Activated B cell treated with CpG ODN at 0.5 μM for 24 hours (primary cell): ENCODE measurements around the gene PGM1. TPM values are rescaled to one million over a fixed set of nuclear protein-coding genes. Genes with fewer than 3 reads are reported as not detected.

Source experiments
- ATAC-seq: fragments of 200-7000 bp; cut with Tn5 transposase; one replicate; pipeline ENCODE4 v1.10.0; 2021; ENCODE audit warnings: low read depth, mild to moderate bottlenecking, moderate library complexity
- CTCF ChIA-PET: fragments of 350-600 bp; sonication (Branson Sonifier 250); formaldehyde crosslinking; loops from one replicate; lab custom pipeline; 2021; ENCODE audit warnings: antibody characterized with exemption; lab: Charles Lee
- POLR2A ChIA-PET: fragments of 350-600 bp; sonication (Branson Sonifier 250); formaldehyde crosslinking; loops from one replicate; lab custom pipeline; 2021; ENCODE audit warnings: antibody characterized with exemption; lab: Charles Lee
- DNase-seq: peaks from one replicate; pipeline ENCODE4 v3.0.0; 2022
- H3K27ac Mint-ChIP-seq: one replicate; pipeline ENCODE4 v1.8.0; 2020; ENCODE audit warnings: mixed read lengths
- H3K27me3 Mint-ChIP-seq: one replicate; pipeline ENCODE4 v1.8.0; 2021; ENCODE audit warnings: mixed read lengths
- H3K36me3 Mint-ChIP-seq: one replicate; pipeline ENCODE4 v1.8.0; 2021; ENCODE audit warnings: low read depth, mixed read lengths
- H3K4me1 Mint-ChIP-seq: one replicate; pipeline ENCODE4 v1.8.0; 2021; ENCODE audit warnings: mixed read lengths
- H3K4me3 Mint-ChIP-seq: one replicate; pipeline ENCODE4 v1.8.0; 2020; ENCODE audit warnings: mild to moderate bottlenecking, mixed read lengths
- H3K9me3 Mint-ChIP-seq: one replicate; pipeline ENCODE4 v1.8.0; 2020; ENCODE audit warnings: mixed read lengths
- CTCF ChIP-seq: fragments of 200-600 bp; IDR thresholded peaks from one replicate; pipeline ENCODE4 v1.8.0; 2022; ENCODE audit warnings: antibody characterized with exemption, mild to moderate bottlenecking
- intact Hi-C: fragments of 100-400 bp; cut with micrococcal nuclease; formaldehyde crosslinking; loops from one replicate; pipeline ENCODE4 v1.15.1; 2024
- total RNA-seq: library from RNA; stranded (reverse); gene quantifications from 2 replicates; pipeline ENCODE4 v1.2.3, GENCODE V29; 2022

Gene PGM1
- total RNA-seq, 1 donor from 2014 or later: 20.8 TPM

GRCh38 chr1:63607322-63607721, 14.1 kb downstream of the PGM1 start:
- POLR2A ChIA-PET: no interaction called here
- ATAC-seq (no peak), DNase-seq (no peak)
- Mint-ChIP-seq H3K4me1 (no peaks in the 10 kb centered on the region), H3K9me3 (no peaks in the 10 kb centered on the region), H3K36me3 (no peaks in the 10 kb centered on the region), H3K4me3 (no peak overlapping the region), H3K27me3 (no peaks in the 10 kb centered on the region), H3K27ac (no peak overlapping the region)
- CTCF ChIA-PET: no interaction called here
- no peak for TF ChIP-seq CTCF
- intact Hi-C loops: no loop called here

- intact Hi-C loops: no loop called here
- Mint-ChIP-seq H3K4me3 (no peak overlapping the region), H3K9me3 (no peaks in the 10 kb centered on the region), H3K36me3 (no peaks in the 10 kb centered on the region), H3K27ac (no peak overlapping the region), H3K27me3 (no peaks in the 10 kb centered on the region), H3K4me1 (no peaks in the 10 kb centered on the region)
- CTCF ChIA-PET: no interaction called here
- DNase-seq (no peak), ATAC-seq (no peak)
- POLR2A ChIA-PET: no interaction called here
- no peak for TF ChIP-seq CTCF
Measured at GRCh38 chr1:63611231-63611630, 18.0 kb downstream of the PGM1 start.

GRCh38 chr1:63612564-63612963, 19.4 kb downstream of the PGM1 start:
- ChIA-PET CTCF (no interaction called here), POLR2A (no interaction called here)
- Mint-ChIP-seq H3K4me3 (no peak overlapping the region), H3K9me3 (no peaks in the 10 kb centered on the region), H3K27me3 (no peaks in the 10 kb centered on the region), H3K36me3 (no peaks in the 10 kb centered on the region), H3K4me1 (no peaks in the 10 kb centered on the region), H3K27ac (no peak overlapping the region)
- no peak for ATAC-seq
- intact Hi-C loops: no loop called here
- DNase-seq: no peak
- TF ChIP-seq CTCF: no peak

GRCh38 chr1:63612971-63613370, 19.8 kb downstream of the PGM1 start:
- ChIA-PET CTCF (no interaction called here), POLR2A (no interaction called here)
- intact Hi-C loops: no loop called here
- Mint-ChIP-seq H3K27ac (no peak overlapping the region), H3K4me3 (no peak overlapping the region), H3K27me3 (no peaks in the 10 kb centered on the region), H3K4me1 (no peaks in the 10 kb centered on the region), H3K9me3 (no peaks in the 10 kb centered on the region), H3K36me3 (no peaks in the 10 kb centered on the region)
- ATAC-seq: no peak
- no peak for TF ChIP-seq CTCF
- no peak for DNase-seq

- no peak overlapping the region for H3K27ac Mint-ChIP-seq
- H3K27me3 Mint-ChIP-seq: no peaks in the 10 kb centered on the region
- ChIA-PET CTCF (interaction anchor here (0.7 to 4.0 kb wide), 8 partner anchors 16 to 630 kb away, joined by 3 to 44 read pairs (median 6); no protein-coding TSS in a partner anchor), POLR2A (no interaction called here)
- no peaks in the 10 kb centered on the region for H3K9me3 Mint-ChIP-seq
- no peak overlapping the region for H3K4me3 Mint-ChIP-seq
- intact Hi-C loops: loop anchor here (1.0 to 5.0 kb wide), 6 partner anchors 41 to 1206 kb away; no protein-coding TSS in a partner anchor
- H3K36me3 Mint-ChIP-seq: no peaks in the 10 kb centered on the region
- DNase-seq (no peak), ATAC-seq (peak; percentile 66)
- TF ChIP-seq CTCF: no peak
- no peaks in the 10 kb centered on the region for H3K4me1 Mint-ChIP-seq
Measured at GRCh38 chr1:63615768-63616420, 22.7 kb downstream of the PGM1 start.
